ENCODE measurements around the gene FRYL. TPM values are rescaled to one million over a fixed set of nuclear protein-coding genes. Genes with fewer than 3 reads are reported as not detected.
"Not testable (repeated sequence)": the region's sequence is repeated elsewhere in the genome, so short reads cannot be mapped to it uniquely, and the experiment has no call there.

FRYL gene
- total RNA-seq, 1 donor = 44.0 TPM

DNA sequence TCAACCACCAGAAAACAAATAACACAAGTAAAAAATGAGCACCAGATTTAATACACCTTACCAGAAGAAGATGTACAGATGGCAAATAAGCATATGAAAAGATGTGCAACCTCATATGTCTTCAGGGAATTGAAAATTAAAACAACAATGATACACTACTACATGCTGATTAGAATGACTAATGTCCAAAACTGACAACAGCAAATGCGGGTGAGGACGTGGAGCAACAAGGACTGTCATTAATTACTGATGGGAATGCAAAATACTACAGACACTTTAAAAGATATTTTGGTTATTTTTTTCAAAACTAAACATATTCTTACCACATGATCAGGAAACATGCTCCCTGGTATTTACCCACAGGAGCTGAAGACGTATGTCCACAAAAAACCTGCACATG lies 140.3 kb downstream of the FRYL start:
- no peak for TF ChIP-seq CTCF (IDR thresholded peaks at IDR 0.05; ENCODE audit: insufficient read depth, low read depth, low read length)
- DNase-seq (ENCODE audit: low read depth) = peak; percentile 41

GRCh38 chr4:48638586-48638985 lies 141.5 kb downstream of the FRYL start:
- H3K4me3 ChIP-seq (ENCODE audit: low read depth, low read length); DNase-seq (ENCODE audit: low read depth): not testable (repeated sequence)

More for the DNA sequence above, 140.3 kb downstream of the FRYL start:
- no peak overlapping the region for H3K4me3 ChIP-seq (ENCODE audit: low read depth, low read length)

DNA sequence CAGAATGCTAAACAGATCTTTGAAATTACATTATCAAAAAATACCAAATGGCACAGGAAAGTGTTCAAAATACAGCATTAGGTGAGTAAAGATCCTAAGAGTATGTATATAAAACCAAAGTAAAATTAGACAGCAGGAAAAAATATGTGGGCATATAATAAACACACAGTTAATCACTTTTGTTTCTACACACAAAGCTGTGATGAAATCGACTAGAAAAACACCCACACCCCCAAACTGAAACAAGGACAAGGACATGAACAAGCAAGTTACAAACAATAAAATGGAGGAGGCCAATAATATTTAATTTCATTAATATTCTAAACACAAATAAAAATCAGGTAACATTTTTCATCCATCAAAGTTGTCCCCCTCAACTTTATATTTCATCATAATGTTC lies 143.2 kb downstream of the FRYL start:
- TF ChIP-seq CTCF (IDR thresholded peaks at IDR 0.05; ENCODE audit: insufficient read depth, low read depth, low read length) = no peak
- no peak for DNase-seq (ENCODE audit: low read depth)
- no peak overlapping the region for H3K4me3 ChIP-seq (ENCODE audit: low read depth, low read length)

DNA sequence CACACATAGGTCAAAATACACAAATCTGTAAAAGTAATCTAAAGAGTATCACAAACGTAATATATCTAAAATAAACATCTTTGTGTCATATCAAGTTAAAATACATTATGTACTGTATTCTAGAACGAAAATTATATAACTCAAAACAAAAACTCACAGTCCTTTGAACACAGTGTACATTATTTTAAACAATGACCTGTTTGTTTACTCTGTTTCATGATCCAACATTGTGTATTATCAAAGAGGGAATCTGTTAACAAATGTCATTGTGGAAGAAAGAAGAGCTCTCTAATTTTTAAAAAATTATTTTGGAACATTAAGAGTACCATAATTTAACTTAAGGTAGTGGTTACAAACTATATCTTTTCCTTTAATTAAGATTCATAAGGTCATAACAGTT lies 144.1 kb downstream of the FRYL start:
- DNase-seq (ENCODE audit: low read depth) = no peak
- TF ChIP-seq CTCF (IDR thresholded peaks at IDR 0.05; ENCODE audit: insufficient read depth, low read depth, low read length) = no peak
- H3K4me3 ChIP-seq (ENCODE audit: low read depth, low read length) = no peak overlapping the region

GRCh38 chr4:48635310-48635709 lies 144.8 kb downstream of the FRYL start:
- no peak for DNase-seq (ENCODE audit: low read depth)
- TF ChIP-seq CTCF (IDR thresholded peaks at IDR 0.05; ENCODE audit: insufficient read depth, low read depth, low read length) = no peak
- H3K4me3 ChIP-seq (ENCODE audit: low read depth, low read length) = no peak overlapping the region

- no peak overlapping the region for H3K4me3 ChIP-seq (ENCODE audit: low read depth, low read length)
- no peak for TF ChIP-seq CTCF (IDR thresholded peaks at IDR 0.05; ENCODE audit: insufficient read depth, low read depth, low read length)
- DNase-seq (ENCODE audit: low read depth) = no peak
These were observed 145.3 kb downstream of the FRYL start for GRCh38 chr4:48634688-48635308.

DNA sequence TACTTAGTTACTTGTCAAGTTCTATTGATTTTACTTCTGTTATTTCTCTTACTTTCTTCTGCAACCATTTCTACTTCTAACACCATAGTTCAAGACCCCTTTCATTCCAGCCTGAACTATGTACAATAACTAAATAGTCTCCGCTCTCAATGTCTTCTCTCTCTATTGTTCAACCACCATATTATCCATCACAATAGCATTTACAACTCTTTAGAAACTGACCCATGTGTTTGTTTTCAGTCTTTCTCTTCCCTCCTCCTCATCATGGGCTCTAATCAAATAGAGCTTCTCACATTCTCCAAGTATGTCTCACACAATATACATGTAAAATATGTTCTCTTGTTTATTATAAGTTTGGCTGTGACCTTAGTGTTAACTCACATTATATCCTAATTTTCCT lies 146.4 kb downstream of the FRYL start:
- no peak for TF ChIP-seq CTCF (IDR thresholded peaks at IDR 0.05; ENCODE audit: insufficient read depth, low read depth, low read length)
- no peak overlapping the region for H3K4me3 ChIP-seq (ENCODE audit: low read depth, low read length)
- no peak for DNase-seq (ENCODE audit: low read depth)
